GM21529 (cell line): ENCODE measurements around the gene ATP6V0C.

Experiments
- ATAC-seq: cut with Tn5 transposase; IDR thresholded peaks from one replicate; pipeline ENCODE4 v1.9.1; 2021; ENCODE audit not compliant: unreplicated experiment

ATP6V0C gene

DNA sequence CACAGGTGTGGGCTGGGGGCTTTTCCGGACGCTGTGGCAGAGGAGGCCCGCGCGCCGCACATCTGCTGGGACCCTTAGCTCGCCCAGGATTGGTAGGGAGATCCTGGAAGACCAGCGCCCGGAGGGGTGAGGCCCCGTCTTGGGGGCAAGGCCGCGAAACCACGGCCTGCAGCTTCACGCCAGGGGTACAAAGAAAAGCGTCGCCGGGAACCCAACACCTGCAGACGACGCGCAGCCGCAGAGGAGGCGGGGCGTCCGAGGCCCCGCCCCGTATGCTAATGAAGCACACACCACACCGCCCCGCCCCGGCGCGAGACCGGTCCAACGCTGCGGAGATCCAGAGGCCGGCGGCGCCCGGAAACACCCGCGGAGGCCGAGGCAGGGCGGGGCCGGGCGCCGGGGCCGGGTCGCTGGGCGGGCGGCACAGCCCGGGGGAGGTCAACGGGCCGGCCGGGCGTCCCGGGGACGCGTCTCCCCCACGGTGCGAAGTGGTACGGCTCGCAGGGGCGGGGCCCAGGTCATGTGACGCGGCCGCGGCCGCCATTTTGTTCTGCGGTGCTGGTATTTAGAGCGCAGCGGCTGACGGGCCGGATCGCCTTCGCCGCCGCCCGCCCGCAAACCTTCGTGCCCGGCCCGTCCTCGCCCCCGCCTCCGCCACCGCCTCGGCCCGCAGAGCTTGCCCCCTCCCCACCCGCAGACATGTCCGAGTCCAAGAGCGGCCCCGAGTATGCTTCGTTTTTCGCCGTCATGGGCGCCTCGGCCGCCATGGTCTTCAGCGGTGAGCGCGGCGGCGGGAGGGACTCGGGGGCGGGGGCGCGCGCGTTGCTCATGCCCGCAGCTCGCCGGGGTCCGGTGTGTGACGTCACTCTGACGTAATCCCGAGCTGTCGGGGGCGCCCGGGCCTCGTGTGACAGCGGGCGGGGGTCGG is at the start of gene ATP6V0C:
TSS of gene ATP6V0C (plus strand) at position 548 of the 928 bp plus-strand sequence. CDS start at position 700, 152 bp downstream.
- peak; percentile 67 for ATAC-seq

DNA sequence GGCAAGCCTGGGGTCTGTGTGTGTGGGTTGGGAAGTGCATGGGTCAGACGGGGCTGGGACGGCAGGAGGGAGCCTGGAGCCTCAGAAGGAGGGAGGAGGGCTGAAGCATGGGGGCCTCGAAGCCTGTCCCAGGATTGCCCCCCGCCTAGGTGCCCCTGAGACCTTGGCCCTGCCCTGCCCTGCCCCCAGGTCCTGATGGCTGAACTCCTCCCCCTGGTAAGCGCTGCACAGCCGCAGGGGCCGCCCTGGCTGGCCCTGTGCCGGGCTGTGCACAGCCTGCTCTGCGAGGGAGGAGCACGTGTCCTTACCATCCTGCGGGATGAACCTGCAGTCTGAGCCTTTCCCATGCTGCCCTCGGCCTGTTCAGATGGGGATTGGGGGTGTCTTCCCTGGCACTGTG is 49.4 kb upstream of the ATP6V0C start:
- no peak for ATAC-seq

DNA sequence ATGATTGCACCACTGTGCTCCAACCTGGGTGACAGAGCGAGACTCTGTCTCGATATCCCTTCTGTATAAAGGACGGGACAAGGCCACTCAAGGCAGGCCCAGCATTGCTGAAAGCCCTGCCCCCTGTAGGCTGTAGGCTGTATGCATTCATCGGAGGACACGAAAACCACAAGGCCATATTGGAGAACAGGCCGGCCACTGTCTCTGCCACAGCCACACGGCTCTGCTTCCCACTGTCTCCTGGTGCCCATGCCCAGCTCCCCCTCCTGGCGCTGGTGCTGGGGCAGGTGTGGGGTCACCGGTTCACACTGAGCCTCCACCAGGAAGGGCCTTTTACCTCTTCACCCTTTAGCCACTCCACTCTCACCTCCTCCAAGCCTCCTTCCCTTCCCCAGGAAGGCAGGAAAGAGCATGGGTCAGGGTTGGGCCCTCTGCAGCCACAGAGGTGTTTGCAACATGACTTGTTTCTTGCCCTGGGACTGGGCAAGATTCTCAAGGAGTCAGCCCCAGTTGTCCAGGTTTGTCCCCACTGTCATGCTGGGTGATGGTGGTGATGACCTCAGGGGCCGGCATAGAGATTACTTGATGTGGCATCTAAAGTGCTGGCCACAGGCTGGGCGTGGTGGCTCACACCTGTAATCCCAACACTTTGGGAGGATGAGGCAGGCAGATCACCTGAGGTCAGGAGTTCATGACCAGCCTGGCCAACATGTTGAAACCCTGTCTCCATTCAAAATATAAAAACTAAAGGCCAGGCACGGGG is 47.9 kb upstream of the ATP6V0C start:
- no peak for ATAC-seq

DNA sequence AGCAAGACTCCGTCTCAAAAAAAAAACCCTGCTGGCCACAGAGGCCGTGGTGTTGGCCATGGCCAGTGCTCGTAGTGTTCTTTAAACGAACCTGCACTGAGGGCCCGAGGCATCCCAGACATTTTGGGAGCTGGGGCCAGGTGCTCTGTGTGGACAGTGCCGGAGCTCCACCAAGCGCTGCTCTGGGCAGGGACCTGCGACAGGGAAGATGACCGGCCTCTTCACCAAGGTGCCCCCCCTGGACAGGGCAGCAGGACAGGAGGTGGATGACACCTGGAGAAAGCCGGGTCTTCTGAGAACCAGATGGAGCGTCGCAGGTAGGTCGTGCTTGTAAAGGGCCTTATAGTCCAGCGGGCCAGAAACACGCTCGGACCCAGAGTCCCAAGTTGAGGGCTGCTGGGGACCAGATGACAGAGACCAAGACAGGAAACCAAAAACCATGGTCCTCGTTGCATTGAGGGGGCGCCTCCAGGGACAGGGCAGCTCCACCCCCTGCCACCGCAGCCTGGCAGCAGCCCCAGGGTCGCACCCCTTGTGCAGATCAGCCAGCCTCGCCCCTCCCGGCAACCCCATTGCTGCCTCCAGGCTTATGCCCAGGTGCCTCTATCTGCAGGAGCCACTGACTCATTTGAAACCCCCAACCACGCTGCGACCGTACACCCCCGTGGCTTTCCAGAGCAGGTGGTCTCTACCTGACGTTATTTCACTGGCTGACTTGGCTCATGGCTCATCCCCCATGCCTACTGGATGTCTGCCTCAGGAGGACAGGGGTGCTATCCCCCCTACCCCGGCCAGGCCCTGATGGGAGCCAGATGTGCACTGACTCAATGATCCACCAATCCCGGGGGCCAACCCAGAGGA is 46.9 kb upstream of the ATP6V0C start:
- no peak for ATAC-seq

DNA sequence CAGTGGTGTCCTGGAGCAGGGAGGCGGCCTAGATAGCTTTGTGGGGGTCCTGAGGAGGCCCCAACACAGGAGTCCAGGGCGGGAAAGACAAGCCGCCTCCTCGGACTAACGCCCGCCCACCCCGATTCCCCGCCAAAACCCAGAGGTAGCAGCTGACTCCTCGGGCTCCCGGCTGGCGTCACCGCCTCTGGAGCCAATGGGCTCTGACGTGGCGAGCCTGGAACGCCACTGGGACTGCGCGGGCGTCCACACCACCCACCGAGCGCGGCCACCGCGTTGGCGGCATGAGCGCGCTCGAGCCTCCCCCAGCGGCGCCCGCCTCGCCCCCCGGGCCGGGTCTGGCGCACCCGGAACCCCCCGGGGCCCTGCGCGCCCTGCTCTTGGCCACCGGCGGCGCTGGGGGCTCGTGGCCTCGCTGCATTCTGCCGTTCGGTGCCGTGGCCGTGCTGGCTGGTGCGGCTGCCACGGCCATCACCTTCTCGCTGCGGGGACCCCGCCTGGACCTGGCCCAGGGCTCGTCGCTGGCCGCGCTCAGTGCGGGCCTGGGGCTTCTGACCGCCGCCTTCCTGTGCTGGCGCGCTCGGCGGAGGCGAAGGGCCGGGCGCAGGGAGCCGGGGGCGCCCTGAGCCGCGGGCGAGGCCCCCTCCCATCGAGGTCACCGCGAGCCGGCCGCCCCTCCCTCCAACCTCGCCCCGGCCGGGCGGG is 46.1 kb upstream of the ATP6V0C start:
- ATAC-seq = no peak

DNA sequence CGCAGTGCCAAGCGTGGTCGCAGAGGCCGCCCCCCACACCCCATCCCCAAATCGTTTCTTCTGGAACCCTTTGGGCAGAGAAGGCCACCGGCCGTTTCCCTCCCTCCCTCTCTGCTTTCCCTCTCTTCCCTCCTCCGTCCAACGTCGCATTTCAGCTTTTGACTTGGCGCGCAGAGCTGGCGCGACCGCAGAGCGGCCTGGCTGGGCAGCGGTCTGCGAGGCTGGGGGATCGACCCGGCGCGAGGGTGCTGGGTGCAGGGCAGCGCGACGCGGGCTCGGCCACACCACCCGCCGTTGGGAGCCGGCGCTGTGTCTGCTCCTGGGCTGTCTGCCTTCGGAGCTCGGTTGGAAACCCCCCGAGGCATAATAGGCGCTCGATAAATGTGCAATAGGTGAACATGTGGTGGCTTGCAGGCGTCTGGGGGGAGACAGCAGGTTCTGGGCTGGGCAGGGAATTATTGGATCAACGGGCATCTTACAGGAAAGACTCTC is 45.5 kb upstream of the ATP6V0C start:
- no peak for ATAC-seq

DNA sequence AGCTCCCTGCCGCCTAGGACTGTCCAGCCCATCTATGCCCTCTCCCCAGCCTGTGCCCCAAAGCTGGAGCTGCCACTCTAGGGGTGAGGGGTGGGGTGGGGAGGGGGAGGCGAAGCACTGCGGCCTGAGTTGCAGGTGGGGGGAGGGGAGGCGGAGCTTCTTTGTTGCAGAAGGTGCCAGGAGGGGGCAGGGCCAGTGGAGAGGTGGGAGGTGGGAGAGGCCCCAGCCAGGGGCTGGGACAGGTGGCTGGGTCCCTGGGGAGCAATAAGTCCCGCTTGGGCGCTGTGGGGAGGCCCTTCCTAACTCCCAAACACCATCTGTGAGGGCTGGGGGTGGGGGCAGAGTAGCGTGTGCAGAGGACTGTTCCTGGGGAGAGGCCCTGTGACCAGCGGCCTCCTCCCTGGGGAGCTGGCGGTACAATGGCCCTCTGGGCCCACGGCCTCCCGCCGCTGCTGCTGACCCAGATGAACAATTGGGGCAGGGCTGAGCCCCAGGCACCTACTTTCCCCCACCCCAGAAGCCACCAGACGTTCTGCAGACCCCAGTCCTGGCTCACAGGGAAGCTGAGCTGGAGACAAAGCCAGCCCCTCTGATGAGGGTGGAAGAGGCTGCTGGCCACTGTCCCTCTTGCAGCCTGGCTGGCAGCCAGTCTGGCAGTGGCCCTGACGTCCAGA is 44.9 kb upstream of the ATP6V0C start:
- ATAC-seq = peak; percentile 43

DNA sequence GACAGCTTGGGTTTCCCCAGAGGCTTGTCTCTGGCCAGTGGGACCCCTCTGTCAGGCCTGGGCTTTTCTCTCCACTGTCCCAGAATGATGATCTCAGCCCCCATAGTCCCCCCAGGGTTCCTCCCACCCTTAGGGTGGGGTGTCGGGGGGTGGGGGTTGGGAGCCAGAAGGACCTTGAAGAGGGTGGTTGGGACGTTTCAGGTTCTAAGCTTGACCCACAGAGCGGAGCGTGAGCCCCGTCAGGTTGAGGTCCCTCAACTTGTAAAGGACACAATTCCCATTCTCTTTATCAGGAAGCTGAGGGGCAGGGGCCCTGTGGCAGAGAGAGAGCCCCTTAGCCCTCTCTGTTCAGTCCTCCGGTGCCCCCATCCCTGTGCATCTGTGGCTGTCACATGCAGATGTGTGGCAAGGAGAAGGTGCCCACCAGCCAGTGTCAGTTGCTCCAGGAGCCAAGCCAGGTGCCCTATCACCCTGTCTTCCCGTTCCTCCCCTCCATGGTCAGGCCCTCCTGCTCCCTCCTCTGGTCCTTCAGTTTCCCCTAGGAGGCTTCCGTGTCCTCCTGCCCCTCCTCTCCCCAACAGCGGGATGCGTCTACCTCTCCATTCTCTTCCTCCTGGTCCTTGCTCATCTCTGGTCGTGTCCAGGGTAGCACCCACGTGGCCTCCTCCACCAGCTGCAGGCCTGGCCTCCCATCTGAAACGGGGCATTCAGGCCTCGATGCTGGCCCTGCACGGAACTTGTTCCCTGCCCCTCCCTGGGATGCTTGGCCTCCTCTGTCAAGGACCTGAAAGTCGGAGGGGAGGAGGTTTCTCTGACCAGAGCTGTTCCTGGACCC is 44.1 kb upstream of the ATP6V0C start:
- no peak for ATAC-seq

DNA sequence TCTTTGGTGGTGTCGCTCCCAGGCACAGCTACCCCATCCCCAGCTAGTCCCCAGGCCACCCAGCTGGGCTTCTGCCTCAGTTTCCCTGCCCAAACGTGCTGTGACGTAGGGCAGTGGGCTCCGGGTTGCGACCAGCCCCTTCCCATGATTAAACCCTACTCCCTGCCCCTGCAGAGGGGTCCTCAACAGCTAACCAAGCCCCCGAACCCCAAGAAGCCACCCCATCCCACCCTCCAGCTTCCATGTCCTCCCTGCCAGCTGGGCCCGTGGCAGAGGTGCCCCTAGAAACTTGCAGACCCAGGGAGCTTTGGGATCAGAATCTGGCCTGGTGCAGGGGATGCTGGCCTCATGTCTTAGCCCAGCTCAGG is 43.5 kb upstream of the ATP6V0C start:
- ATAC-seq = no peak

DNA sequence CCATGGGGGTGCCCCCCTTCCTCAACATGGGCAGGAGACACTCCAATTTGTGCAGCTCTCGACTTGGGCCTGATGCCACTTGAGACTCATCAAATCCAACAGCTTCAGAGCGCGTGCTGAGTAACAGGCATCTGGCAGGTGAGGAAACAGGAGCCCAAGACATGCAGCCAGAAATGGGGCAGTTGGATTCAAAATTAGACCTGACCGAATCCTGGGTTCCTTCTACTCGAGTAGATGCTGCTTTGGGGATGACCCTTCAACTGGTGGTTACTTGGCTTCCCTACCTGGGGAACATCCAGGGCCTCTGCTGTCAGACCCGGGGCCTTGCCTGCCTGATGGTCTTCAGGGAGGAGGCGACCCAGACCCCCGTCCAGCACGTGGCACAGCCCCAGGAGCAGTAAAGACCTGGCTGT is 43.1 kb upstream of the ATP6V0C start:
- no peak for ATAC-seq

DNA sequence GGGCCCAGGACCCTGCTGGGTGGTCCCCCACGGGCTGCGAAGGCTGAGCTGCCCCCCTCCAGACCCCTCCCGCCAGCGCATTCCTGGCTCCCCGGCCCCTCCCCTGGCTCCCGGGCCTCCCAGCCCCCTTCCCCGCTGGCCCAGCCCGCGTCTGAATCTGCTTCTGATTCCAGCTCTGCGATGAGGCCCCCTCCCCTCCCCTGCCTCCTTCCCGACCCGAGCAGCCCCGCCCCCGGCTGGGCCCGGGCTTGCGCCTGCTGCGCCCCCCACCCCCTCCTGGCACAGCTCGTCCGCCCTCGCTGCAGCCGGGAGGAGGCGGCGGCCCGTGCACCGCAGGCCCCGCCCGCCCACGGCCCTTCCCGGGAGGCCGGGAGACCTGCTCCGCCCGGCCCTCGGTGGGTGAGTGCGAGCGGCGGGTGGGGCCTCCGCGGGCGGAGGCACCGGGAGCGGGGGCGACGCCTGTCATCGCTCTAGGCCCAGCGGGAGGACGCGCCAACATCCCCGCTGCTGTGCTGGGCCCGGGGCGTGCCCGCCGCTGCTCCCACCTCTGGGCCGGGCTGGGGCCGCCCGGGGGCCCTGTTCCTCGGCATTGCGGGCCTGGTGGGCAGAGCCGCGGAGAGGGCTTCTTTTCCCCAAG is 42.6 kb upstream of the ATP6V0C start, which contains the start of gene NTN3:
TSS of gene NTN3 (plus strand) at position 282 of the 637 bp plus-strand sequence. CDS start 405 bp downstream, outside the sequence.
- ATAC-seq = no peak

DNA sequence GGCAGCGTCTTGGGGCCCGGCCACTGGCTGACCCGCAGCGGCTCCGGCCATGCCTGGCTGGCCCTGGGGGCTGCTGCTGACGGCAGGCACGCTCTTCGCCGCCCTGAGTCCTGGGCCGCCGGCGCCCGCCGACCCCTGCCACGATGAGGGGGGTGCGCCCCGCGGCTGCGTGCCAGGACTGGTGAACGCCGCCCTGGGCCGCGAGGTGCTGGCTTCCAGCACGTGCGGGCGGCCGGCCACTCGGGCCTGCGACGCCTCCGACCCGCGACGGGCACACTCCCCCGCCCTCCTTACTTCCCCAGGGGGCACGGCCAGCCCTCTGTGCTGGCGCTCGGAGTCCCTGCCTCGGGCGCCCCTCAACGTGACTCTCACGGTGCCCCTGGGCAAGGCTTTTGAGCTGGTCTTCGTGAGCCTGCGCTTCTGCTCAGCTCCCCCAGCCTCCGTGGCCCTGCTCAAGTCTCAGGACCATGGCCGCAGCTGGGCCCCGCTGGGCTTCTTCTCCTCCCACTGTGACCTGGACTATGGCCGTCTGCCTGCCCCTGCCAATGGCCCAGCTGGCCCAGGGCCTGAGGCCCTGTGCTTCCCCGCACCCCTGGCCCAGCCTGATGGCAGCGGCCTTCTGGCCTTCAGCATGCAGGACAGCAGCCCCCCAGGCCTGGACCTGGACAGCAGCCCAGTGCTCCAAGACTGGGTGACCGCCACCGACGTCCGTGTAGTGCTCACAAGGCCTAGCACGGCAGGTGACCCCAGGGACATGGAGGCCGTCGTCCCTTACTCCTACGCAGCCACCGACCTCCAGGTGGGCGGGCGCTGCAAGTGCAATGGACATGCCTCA is 41.9 kb upstream of the ATP6V0C start:
- no peak for ATAC-seq

DNA sequence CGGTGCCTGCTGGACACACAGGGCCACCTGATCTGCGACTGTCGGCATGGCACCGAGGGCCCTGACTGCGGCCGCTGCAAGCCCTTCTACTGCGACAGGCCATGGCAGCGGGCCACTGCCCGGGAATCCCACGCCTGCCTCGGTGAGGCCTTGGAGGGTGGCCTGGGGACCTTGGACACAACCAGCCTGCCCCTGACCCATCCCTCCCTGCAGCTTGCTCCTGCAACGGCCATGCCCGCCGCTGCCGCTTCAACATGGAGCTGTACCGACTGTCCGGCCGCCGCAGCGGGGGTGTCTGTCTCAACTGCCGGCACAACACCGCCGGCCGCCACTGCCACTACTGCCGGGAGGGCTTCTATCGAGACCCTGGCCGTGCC is 41.3 kb upstream of the ATP6V0C start:
- ATAC-seq = no peak

DNA sequence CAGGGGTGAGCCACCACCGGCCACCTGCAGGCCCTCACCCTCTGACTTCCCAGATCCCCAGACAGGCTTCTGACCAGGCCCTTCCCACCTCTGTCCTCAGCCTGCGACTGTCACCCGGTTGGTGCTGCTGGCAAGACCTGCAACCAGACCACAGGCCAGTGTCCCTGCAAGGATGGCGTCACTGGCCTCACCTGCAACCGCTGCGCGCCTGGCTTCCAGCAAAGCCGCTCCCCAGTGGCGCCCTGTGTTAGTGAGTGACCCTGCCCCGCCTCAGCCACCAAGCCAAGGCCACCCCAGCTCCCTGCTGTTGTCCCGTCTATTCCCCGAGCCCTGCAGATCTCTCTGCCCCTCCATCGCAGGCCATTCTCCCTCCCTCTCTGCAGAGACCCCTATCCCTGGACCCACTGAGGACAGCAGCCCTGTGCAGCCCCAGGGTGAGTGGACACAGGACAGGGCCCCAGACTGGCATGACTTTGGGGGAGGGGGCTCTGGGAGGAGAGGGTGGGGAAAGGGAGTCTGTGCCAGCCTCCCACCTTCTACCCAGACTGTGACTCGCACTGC is 40.8 kb upstream of the ATP6V0C start:
- ATAC-seq = no peak

DNA sequence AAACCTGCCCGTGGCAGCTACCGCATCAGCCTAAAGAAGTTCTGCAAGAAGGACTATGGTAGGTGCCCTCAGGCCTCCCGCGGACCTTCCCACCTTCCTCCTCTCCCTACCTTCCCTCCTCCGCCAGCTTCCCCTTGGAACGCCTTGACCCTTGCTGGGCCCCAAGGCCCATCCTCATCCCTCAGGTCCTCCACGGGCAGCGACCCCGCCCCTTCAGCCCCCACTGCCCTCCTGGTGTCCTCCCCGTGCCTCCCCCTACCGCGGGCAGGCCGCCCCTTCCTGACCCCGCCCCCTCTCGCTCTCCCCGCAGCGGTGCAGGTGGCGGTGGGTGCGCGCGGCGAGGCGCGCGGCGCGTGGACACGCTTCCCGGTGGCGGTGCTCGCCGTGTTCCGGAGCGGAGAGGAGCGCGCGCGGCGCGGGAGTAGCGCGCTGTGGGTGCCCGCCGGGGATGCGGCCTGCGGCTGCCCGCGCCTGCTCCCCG is 40.3 kb upstream of the ATP6V0C start:
- no peak for ATAC-seq

DNA sequence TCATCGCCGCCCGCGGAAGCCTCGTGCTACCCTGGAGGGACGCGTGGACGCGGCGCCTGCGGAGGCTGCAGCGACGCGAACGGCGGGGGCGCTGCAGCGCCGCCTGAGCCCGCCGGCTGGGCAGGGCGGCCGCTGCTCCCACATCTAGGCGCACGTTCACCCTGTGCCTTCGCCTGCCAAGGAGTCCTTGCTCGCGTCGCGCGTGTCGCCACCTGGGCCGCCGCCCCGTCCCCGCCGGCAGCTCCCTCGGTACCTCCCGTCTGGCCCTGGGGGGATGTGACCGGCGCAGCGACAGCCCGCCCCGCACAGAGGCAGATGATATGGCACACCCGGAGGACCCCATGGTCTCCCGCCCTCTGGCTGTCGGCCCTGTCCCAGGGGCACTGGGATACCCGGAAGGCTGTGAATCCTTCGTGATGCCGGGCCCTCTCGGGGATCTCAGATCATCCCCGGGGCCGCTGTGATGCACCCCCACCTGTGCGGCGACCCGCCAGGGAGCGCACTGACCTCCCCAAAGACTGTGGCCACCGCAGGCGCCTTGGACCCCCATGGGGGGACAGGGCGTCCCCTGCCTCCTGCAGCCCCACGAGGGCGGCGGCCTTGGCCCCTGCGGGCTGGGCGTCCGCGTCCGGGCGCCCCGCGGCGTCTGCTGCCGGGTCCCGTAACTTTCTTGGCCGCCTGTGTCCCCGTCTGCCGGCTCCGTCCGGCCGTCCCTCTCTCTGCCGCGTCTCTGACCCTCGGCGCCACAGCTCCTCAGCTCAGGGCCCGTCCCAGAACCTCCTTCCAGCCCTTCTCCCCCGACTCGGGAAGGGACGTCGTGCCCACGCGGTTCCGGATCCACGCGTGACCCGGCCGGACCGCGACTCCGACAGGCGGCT is 39.5 kb upstream of the ATP6V0C start:
- peak; percentile 32 for ATAC-seq
